Testis (tissue), 3 donors: ENCODE measurements around the gene KCNQ1OT1. TPM values are rescaled to one million over a fixed set of nuclear protein-coding genes. Genes with fewer than 3 reads are reported as not detected.

Experiments used
- DNase-seq: peaks from one replicate; pipeline ENCODE4 v3.0.0-alpha.2; 2019
- H3K27ac ChIP-seq, 2 donors: fragments of 200-600 bp; sonication (generic); one replicate each; pipeline ENCODE4 v1.5.1; 2019
- H3K27me3 ChIP-seq: fragments of 200-600 bp; sonication (generic); one replicate; pipeline ENCODE4 v1.5.1; 2019
- H3K36me3 ChIP-seq: fragments of 200-600 bp; sonication (generic); one replicate; pipeline ENCODE4 v1.5.1; 2017; ENCODE audit warnings: low read depth; ENCODE audit errors: missing control alignments
- H3K4me1 ChIP-seq: fragments of 200-600 bp; sonication (generic); one replicate; pipeline ENCODE4 v1.5.1; 2019
- H3K4me3 ChIP-seq, 2 donors: fragments of 200-600 bp; sonication (generic); one replicate each; pipeline ENCODE4 v1.5.1; 2017 to 2019
- H3K9me3 ChIP-seq: fragments of 200-600 bp; sonication (generic); one replicate; pipeline ENCODE4 v1.5.1; 2017
- POLR2A ChIP-seq: fragments of 450-650 bp; IDR thresholded peaks from one replicate; pipeline ENCODE4 v1.6.1; 2017; ENCODE audit warnings: antibody characterized with exemption, mild to moderate bottlenecking, moderate library complexity
- WGBS, 2 donors: methylation state at CpG; one replicate each; pipeline ENCODE4 v1.1.5; 2018; 5-methylcytosine and 5-hydroxymethylcytosine counted together
- intact Hi-C: fragments of 100-400 bp; cut with DNase I; formaldehyde crosslinking; loops from one replicate; pipeline ENCODE4 v1.15.1; 2023; ENCODE audit warnings: low total_unique reads
- polyA plus RNA-seq: library from polyadenylated mRNA; stranded (reverse); fragments of 350-450 nt; fragmentation: Illumina TruSeq; extraction: RNeasy Lipid Tissue Mini Kit (QIAGEN cat#74804); gene quantifications from one replicate; pipeline ENCODE4 v1.2.3, GENCODE V29; 2014; ENCODE audit warnings: low read depth, low replicate concordance; ENCODE audit not compliant: insufficient read depth
- total RNA-seq, 2 donors: library from RNA; depleted of rRNA; stranded (reverse); fragments of >200 nt; gene quantifications; one replicate each; pipeline ENCODE4 v1.2.3, GENCODE V29; 2016
- TF ChIP-seq, protein P1 (sequence below), 3 experiments: fragments of 450-650 bp in 2 of 3; fragments of 200-600 bp in 1 of 3; sonication (generic) in 1 of 3; IDR thresholded peaks; one replicate each; pipeline ENCODE4 v1.5.1; 2016 to 2019; ENCODE audit warnings: antibody characterized with exemption in 3 of 3, mild to moderate bottlenecking in 2 of 3, moderate library complexity in 1 of 3

KCNQ1OT1 gene
- total and polyA plus RNA-seq, 3 donors from 2014 or later, result 0.20 to 5.9 (median 4.0) TPM

DNA sequence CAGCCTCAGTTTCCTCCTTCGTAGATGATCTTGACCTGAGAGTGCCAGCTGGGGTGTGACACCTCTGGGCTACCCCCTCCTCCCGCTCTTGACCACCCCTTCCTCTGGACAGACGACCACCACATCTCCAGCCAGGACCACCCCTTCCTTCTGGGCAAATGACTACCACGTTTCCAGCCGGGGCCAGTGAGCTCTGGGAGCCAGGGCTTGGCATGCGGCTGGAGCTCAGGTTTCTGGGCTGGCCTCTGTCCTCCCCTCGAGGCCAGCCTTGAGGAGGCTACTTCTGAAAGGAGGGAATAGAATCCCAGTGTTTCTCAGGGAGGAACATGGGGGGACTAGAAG is 120.9 kb downstream of the KCNQ1OT1 start:
- DNase-seq, result no peak
- H3K36me3 ChIP-seq, result no peaks in the 10 kb centered on the region
- no peaks in the 10 kb centered on the region for H3K4me1 ChIP-seq
- TF ChIP-seq POLR2A, result no peak
- TF ChIP-seq, protein P1, sequence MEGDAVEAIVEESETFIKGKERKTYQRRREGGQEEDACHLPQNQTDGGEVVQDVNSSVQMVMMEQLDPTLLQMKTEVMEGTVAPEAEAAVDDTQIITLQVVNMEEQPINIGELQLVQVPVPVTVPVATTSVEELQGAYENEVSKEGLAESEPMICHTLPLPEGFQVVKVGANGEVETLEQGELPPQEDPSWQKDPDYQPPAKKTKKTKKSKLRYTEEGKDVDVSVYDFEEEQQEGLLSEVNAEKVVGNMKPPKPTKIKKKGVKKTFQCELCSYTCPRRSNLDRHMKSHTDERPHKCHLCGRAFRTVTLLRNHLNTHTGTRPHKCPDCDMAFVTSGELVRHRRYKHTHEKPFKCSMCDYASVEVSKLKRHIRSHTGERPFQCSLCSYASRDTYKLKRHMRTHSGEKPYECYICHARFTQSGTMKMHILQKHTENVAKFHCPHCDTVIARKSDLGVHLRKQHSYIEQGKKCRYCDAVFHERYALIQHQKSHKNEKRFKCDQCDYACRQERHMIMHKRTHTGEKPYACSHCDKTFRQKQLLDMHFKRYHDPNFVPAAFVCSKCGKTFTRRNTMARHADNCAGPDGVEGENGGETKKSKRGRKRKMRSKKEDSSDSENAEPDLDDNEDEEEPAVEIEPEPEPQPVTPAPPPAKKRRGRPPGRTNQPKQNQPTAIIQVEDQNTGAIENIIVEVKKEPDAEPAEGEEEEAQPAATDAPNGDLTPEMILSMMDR (IDR thresholded peaks at IDR 0.05), result no peak
- no peak overlapping the region for H3K27ac ChIP-seq
- intact Hi-C loops, result no loop called here
- 84 to 90% methylated on average over 6 to 7 of the region's 7 CpGs for WGBS, 2 donors
- H3K4me3 ChIP-seq, result no peak overlapping the region
- H3K27me3 ChIP-seq, result no peaks in the 10 kb centered on the region
- H3K9me3 ChIP-seq, result no peaks in the 10 kb centered on the region

DNA sequence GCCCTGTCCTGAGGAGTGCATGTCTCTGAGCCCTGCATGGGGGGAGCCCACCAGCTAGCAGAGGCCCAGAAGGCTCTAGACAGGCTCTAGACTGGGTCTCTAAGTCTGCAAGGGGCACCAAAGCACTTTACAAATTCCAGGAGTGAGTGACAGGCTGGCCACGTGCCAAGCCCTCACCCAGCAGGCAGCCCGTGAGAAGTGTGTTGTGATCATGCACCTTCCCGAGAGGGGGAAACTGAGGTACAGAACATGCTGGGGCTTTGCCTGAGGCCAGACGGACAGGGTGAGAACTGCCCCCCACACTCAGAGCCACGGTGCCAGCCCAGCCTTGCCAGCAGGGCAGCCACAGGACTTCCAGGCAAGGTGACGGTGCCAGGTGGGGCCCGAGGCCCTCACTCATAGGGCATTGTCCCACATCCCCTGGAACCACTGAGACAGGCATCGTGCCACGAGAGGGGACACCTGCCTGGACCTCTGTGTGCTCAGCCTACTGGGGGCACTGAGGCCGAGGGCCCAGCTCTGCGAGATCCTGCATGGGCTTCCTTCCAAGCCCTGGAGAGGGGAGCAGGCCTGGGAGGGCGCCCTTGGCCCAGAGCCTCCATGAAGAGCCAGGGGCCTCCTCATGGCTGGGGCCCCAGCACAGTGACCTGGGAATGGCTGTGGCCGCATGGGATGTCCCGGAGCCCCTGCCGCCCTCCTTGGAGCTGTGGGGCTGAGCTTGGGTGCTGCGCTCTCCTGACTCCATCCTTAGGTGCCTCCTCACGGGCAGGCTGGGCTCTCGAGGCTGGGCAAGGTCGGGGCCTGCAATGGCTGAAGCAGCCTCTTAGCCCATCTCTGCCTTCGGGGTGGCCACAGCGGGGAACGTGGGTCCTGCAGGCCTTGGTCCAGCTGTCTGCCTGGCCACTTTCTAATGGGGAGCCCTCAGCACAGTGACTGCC is 121.5 kb downstream of the KCNQ1OT1 start:
- H3K27ac ChIP-seq, result no peak overlapping the region
- WGBS, 2 donors, result 93 to 100% methylated on average over 4 to 21 of the region's 22 CpGs
- intact Hi-C loops, result no loop called here

DNA sequence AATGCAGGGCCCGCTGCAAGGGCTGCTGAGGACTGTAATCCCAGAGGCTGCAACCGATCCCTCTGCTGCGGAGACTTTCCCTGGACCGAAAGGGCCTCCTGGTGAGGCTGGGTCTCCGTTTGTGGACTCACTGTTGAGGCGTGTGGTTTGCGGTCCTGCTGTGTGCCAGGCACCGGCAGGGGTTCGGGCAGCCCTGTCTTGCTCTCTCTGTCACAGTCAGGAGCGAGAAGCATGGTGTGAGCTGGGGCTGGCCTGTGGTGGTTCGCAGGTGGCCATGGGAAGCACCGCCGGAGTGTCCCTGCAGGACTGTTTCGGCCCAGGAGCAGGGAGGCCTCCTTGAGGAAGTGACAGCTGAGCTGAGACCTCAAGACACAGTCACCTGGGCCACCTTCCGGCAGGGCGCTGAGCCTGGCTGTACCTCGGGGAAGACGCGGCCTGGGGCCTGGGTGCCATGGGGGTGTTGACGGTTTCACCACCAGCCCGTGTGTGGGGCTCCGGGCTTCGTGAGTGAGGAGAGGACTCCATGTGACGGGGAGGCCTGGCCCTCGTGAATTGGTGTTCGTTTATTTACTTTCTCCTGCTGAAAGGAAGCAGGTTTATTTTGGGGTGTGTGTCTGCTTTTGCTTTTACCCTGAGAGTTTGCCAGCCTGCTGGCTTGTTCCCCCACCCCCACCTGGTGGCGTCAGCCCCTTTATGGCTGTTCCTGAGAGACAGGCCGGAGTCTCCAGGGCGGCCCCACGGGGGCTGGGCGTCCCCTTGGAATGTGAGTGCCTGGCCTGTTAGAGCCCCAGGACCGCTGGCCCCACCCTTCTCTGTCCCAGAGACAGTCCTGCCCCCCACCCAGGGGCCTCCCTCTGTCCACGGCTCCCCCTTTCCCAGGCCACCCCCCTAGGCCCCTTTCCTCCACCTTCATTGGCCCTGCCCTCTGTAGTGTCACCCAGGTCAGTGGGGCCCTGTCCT is 122.5 kb downstream of the KCNQ1OT1 start:
- Histone ChIP-seq H3K36me3 (no peaks in the 10 kb centered on the region), H3K9me3 (no peaks in the 10 kb centered on the region), H3K27me3 (no peaks in the 10 kb centered on the region), H3K4me1 (no peaks in the 10 kb centered on the region), H3K4me3 (no peak overlapping the region), H3K27ac (no peak overlapping the region)
- no peak for DNase-seq
- WGBS, 2 donors, result 93 to 95% methylated on average over 23 to 33 of the region's 33 CpGs
- intact Hi-C loops, result no loop called here
- TF ChIP-seq POLR2A, result no peak
- TF ChIP-seq, protein P1 (IDR thresholded peaks at IDR 0.05), result no peak

More for the DNA sequence above, 121.5 kb downstream of the KCNQ1OT1 start:
- TF ChIP-seq, protein P1 (IDR thresholded peaks at IDR 0.05), result no peak
- TF ChIP-seq POLR2A, result no peak
- no peak for DNase-seq
- Histone ChIP-seq H3K4me1 (no peaks in the 10 kb centered on the region), H3K36me3 (no peaks in the 10 kb centered on the region), H3K4me3 (no peak overlapping the region), H3K27me3 (no peaks in the 10 kb centered on the region), H3K9me3 (no peaks in the 10 kb centered on the region)

DNA sequence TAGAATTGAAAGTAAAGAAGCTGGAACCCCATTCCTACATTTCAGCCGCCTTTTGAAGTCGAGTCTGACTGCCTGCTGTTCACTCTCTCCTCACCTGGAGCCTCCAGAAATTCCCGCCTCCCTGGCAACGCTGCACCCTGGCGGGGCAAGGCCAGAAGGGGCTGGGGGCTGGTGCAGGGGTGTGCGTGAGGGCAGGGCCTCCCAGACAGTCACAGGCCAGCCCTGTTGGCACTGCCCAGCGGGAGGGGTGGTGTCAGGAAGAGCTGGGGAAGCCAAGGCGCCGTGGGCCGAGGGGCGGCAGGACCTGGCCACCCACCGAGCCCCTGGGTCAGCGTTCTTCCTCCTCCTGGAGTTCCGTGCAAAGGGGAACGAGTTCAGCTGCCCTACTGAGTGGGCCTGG is 123.2 kb downstream of the KCNQ1OT1 start:
- no peak for DNase-seq
- intact Hi-C loops, result no loop called here
- H3K9me3 ChIP-seq, result no peaks in the 10 kb centered on the region
- no peaks in the 10 kb centered on the region for H3K4me1 ChIP-seq
- 92 to 96% methylated on average over 5 to 15 of the region's 15 CpGs for WGBS, 2 donors
- H3K27ac ChIP-seq, result no peak overlapping the region
- H3K4me3 ChIP-seq, result no peak overlapping the region
- H3K27me3 ChIP-seq, result no peaks in the 10 kb centered on the region
- H3K36me3 ChIP-seq, result no peaks in the 10 kb centered on the region
- TF ChIP-seq, protein P1 (IDR thresholded peaks at IDR 0.05), result no peak
- no peak for TF ChIP-seq POLR2A
